Activated T-cell treated with anti-CD3 and anti-CD28 coated beads, Interleukin-2, amount 50 U/mL, for 4 hours (primary cell): ENCODE data around the gene IPCEF1. TPM values are rescaled to one million over a fixed set of nuclear protein-coding genes. Genes with fewer than 3 reads are reported as not detected.

Experiments used
- ATAC-seq, 2 donors: fragments of 200-7000 bp; cut with Tn5 transposase; one replicate each; pipeline ENCODE4 v1.10.0; 2021
- DNase-seq: peaks from one replicate; pipeline ENCODE4 v3.0.0-alpha.2; 2020
- H3K27me3 Mint-ChIP-seq: one replicate; pipeline ENCODE4 v1.8.0; 2021; ENCODE audit warnings: low read depth, mixed read lengths
- H3K36me3 Mint-ChIP-seq: one replicate; pipeline ENCODE4 v1.8.0; 2022; ENCODE audit warnings: mixed read lengths; ENCODE audit not compliant: insufficient read depth
- H3K4me1 Mint-ChIP-seq: one replicate; pipeline ENCODE4 v1.8.0; 2021; ENCODE audit warnings: low read depth, mixed read lengths
- H3K4me3 Mint-ChIP-seq: one replicate; pipeline ENCODE4 v1.8.0; 2021; ENCODE audit warnings: mild to moderate bottlenecking, moderate library complexity, mixed read lengths
- H3K9me3 Mint-ChIP-seq: one replicate; pipeline ENCODE4 v1.8.0; 2021; ENCODE audit warnings: mixed read lengths
- total RNA-seq, 3 donors: library from RNA; stranded (reverse); gene quantifications; one replicate each; pipeline ENCODE4 v1.2.1, GENCODE V29; 2021

IPCEF1 gene
- total RNA-seq, 3 donors from 2014 or later: 7.5 to 13.5 (median 9.7) TPM

DNA sequence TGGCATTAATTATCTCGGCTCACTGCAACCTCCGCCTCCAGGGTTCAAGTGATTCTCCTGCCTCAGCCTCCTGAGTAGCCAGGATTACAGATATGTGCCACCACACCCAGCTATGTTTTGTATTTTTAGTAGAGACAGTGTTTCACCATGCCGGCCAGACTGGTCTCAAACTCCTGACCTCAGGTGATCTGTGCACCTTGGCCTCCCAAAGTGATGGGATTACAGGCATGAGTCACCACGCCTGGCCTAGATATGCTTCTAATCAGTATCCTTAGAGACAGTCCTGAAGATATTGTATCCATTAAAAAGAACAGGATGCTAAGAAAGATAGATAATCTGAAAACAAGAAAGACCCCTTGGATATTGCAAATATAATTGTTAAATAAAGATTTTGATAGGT, 3.1 kb upstream of the IPCEF1 start:
- peaks cover 12% of the 10 kb centered on the region for H3K27me3 Mint-ChIP-seq
- no peaks in the 10 kb centered on the region for H3K36me3 Mint-ChIP-seq
- peaks cover 23% of the 10 kb centered on the region for H3K4me1 Mint-ChIP-seq
- no peak overlapping the region for H3K4me3 Mint-ChIP-seq
- H3K9me3 Mint-ChIP-seq: peaks cover 2% of the 10 kb centered on the region
- ATAC-seq (no peak), DNase-seq (no peak)

DNA sequence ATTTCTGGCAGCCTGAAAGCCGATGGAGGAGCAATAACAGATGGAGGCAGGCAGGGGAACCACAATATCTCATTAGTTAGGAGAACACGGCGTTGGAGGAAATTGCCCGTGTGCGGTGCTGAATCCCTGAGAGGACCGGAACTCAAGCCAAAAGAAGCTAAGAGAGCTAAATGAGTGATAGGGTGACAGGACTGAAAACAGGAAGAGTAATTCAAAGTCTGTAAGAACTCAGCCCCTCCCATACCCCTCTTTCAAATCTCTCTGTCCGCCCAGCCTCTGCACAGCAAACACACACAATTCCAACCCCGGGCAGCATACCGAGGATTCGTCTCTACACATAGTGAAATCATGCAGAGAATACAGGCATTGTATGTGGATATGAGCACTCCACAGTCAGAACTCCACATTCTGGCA, 2.6 kb upstream of the IPCEF1 start:
- Mint-ChIP-seq H3K4me1 (peaks cover 27% of the 10 kb centered on the region), H3K36me3 (no peaks in the 10 kb centered on the region), H3K4me3 (peak overlapping the region; percentile 47), H3K9me3 (peaks cover 7% of the 10 kb centered on the region), H3K27me3 (peaks cover 12% of the 10 kb centered on the region)
- ATAC-seq (peak in 1 of 2 donors; percentile 22), DNase-seq (no peak)

DNA sequence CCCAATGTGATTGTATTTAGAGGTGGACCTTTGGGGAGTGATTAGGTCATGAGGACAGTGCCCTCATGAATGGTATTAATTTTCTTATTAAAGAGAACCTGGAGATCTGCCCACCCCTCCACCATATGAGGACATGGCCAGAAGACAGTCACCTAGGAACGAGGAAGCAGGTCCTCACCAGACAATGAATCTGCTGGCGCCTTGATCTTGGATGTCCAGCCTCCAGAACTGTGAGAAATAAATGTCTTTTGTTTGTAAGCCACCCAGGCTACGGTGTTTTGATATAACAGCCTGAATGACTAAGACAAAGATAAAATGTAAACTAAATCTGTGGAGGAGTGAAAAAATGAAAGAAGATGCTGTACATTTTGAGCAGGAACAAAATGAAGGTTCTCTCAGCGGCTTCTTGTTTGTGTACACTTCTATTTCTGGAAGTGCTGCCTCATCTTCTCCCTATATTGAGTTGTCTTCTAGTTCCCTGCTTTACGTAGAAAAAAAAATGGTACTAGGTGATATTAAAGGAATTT, 1.5 kb upstream of the IPCEF1 start:
- Mint-ChIP-seq H3K4me1 (peaks cover 29% of the 10 kb centered on the region), H3K27me3 (peaks cover 12% of the 10 kb centered on the region), H3K9me3 (peaks cover 8% of the 10 kb centered on the region), H3K36me3 (no peaks in the 10 kb centered on the region), H3K4me3 (no peak overlapping the region)
- ATAC-seq (no peak), DNase-seq (no peak)

DNA sequence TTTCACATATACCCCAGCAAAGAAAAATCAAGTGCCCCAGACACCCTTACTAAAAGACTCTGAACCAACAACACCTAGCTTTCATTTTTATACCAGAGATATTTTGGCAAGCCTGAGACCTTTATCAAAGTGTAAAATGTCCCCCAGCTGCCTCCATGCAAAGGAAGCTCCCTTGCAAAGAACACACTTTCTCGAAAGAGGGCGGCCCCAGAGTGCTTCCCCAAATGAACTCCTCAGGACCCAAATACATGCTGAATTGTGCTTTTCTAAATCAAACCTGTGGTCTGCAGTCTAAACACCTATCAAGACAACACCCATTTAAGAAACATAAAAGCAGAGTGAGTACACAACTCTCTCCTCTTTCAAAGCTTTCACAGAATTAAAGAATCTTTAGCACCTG, 490 bp downstream of the IPCEF1 start:
- no peak overlapping the region for H3K4me3 Mint-ChIP-seq
- peaks cover 36% of the 10 kb centered on the region for H3K4me1 Mint-ChIP-seq

DNA sequence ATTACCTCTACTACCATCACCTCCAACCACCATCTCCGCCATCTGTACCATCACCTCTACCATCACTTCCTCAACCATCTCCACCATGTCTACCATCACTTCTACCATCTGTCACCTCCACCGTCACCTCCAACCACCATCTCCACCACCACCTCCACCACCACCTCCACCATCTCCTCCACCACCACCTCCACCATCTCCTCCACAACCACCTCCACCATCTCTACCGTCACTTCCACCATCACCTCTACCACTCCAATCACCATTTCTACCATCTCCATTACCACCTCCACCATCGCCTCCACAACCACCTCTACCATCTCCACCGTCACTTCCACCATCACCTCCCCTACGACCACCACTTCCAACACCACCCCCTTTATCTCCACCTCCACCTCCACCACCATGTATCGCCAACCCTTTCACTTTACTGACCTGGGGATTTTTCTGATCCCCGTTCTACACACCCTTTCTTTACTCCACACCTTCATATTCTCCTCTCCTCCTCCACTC, 2.3 kb downstream of the IPCEF1 start:
- H3K27me3 Mint-ChIP-seq: peaks cover 12% of the 10 kb centered on the region
- H3K4me3 Mint-ChIP-seq: no peak overlapping the region
- H3K4me1 Mint-ChIP-seq: peaks cover 26% of the 10 kb centered on the region
- peaks cover 8% of the 10 kb centered on the region for H3K9me3 Mint-ChIP-seq
- ATAC-seq (no peak), DNase-seq (no peak)
- no peaks in the 10 kb centered on the region for H3K36me3 Mint-ChIP-seq

More for the DNA sequence above, 490 bp downstream of the IPCEF1 start:
- DNase-seq: no peak
- Mint-ChIP-seq H3K9me3 (peaks cover 8% of the 10 kb centered on the region), H3K27me3 (peaks cover 12% of the 10 kb centered on the region), H3K36me3 (no peaks in the 10 kb centered on the region)
- ATAC-seq: no peak

DNA sequence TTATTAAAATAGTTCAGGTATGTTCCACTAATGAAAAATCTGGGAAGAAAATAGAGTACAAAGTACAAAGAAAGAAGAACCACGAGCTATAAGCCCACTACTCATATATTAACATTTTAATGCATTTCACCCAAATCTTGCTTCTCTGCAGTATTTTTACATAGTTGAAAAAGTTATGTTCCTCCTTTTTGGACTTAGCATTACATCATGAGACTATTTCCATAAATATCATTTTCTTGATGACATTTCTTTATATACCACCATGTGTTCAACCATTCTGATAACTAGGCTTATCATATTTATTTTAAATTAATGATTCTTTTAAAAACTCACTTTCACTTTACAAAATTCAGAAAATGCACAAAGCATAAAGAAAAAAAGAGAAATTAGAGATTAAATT, 3.0 kb downstream of the IPCEF1 start:
- Mint-ChIP-seq H3K4me1 (peaks cover 21% of the 10 kb centered on the region), H3K27me3 (peaks cover 8% of the 10 kb centered on the region), H3K36me3 (no peaks in the 10 kb centered on the region), H3K4me3 (no peak overlapping the region), H3K9me3 (peaks cover 8% of the 10 kb centered on the region)
- ATAC-seq: no peak
- DNase-seq: no peak

DNA sequence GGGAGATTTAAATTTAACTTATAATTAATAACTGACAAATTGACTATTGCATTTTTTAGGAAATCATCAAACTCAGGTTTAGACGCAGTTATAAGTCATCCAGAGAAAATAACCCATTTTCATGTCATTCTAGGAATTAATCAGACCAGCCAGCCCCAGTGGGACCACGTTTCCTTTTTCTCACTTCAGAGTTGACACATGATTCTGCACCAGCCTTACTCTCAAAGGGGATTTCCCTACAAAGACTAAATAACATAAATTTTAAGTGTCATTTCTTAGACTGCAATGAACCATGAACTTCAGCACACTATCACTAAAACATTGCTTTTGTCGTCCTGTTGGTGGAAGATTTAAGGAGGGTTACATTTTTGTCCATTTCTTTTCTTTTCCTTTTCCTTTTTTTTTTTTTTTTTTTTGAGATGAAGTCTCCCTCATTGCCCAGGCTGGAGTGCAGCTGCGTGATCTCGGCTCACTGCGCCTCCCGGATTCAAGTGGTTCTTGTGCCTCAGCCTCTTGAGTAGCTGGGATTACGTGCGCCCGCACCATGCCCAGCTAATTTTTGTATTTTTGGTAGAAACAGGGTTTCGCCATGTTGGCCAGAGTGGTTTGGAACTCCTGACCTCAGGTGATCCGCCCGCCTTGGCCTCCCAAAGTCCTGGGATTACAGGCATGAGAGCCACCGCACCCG, 3.6 kb downstream of the IPCEF1 start:
- peaks cover 8% of the 10 kb centered on the region for H3K27me3 Mint-ChIP-seq
- no peak for DNase-seq
- H3K9me3 Mint-ChIP-seq: peaks cover 8% of the 10 kb centered on the region
- H3K36me3 Mint-ChIP-seq: no peaks in the 10 kb centered on the region
- peak; percentile 83 to 84 for ATAC-seq
- peaks cover 21% of the 10 kb centered on the region for H3K4me1 Mint-ChIP-seq
- H3K4me3 Mint-ChIP-seq: no peak overlapping the region

DNA sequence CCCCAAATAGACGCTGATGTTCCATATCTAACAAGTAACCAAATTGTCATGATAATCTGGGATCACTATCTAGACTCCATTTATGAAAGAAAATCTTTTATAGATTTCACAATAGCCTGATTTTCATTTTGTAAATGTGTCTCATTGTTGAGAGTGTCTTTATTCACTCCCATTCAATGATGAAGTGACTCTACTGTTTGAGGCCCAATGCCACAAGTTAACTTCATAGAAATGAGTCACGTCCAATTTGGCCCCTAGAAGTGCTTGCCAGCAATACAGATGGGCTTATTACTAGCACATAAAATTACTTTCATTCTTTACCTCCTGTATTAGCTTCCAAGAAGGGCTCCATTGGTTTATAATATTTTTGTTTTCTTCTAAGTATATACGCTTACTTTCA, 6.3 kb downstream of the IPCEF1 start:
- ATAC-seq (no peak), DNase-seq (no peak)
- Mint-ChIP-seq H3K9me3 (peaks cover 16% of the 10 kb centered on the region), H3K4me3 (no peak overlapping the region), H3K27me3 (no peaks in the 10 kb centered on the region), H3K36me3 (no peaks in the 10 kb centered on the region), H3K4me1 (peaks cover 17% of the 10 kb centered on the region)

DNA sequence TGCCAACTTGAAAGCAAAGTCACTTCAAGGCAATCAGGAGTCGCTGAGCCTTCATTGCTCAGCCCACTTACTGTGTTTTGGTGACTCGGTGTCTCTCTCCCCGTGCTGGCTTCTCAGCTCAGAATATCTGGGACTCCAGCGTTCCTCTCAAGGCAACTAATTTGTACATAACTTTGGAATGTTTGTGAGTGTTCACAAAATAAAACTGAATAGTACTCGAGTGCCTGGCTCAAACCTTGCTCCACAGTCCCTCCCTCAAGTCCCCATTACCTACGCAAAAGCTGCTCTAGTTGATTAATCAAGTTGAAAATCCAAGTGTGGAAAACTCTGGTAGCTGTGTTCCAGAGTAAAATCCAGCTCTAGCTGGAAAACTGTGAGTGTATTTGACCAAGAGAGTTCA, 8.6 kb downstream of the IPCEF1 start:
- H3K27me3 Mint-ChIP-seq: peaks cover 2% of the 10 kb centered on the region
- H3K36me3 Mint-ChIP-seq: no peaks in the 10 kb centered on the region
- no peak overlapping the region for H3K4me3 Mint-ChIP-seq
- DNase-seq: no peak
- peaks cover 5% of the 10 kb centered on the region for H3K4me1 Mint-ChIP-seq
- no peak for ATAC-seq
- H3K9me3 Mint-ChIP-seq: peaks cover 7% of the 10 kb centered on the region

DNA sequence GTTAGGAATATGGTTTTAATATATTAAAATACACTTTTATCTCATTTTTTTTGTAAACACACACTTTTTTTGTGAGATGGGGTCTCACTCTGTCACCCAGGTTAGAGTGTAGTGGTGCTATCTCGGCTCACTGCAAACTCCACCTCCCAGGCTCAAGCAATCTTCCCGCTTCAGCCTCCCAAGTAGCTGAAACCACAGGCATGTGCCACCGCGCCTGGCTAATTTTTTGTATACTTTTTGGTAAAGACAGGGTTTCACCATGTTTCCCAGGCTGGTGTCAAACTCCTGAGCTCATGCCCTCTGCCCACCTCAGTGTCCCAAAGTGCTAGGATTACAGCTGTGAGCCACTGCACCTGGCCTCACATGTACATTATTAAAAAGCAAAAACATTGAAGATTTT, 10.8 kb downstream of the IPCEF1 start:
- Mint-ChIP-seq H3K4me3 (no peak overlapping the region), H3K27me3 (peaks cover 2% of the 10 kb centered on the region), H3K9me3 (peaks cover 7% of the 10 kb centered on the region), H3K4me1 (no peaks in the 10 kb centered on the region), H3K36me3 (no peaks in the 10 kb centered on the region)
- ATAC-seq: no peak
- DNase-seq: no peak

DNA sequence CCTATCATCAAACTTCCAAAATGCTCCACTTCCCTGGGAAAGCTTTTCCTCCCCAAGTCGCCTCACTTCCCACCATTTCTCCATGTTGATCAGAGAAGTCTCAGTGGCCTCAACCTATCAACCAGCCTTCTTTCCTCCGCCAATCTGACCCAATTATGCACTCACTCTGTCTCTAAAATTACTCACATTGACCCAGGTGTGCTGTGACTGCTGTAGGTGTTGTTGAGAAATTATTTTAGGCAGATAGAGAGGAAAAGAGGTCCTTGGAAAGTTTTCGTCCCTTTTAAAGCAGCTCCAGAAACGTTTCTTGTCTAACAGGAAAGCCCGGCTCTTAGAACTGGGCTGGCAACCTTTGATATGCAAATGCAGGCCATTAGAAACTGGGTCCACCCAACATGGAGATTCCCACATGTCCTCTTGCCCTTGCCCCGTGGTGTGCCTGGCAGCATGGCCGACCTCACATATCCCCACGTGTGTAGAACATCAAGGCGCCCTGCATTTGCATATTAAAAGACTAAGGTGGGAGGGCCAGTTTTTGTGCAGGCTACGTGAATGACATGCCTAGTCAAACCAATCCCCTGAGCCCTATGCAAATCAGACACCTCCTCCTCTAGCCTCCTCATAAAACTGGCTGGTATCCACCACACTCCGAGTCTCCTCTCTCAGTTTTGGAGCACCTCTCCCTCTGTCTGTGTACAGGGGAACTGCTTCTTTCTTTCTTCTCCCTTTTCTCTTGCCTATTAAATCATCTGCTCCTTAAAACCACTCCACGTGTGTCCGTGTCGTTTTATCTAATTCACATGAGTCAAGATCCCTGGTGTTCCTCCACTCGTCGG, 12.9 kb downstream of the IPCEF1 start:
- Mint-ChIP-seq H3K9me3 (peaks cover 7% of the 10 kb centered on the region), H3K36me3 (no peaks in the 10 kb centered on the region), H3K4me3 (no peak overlapping the region), H3K27me3 (peaks cover 2% of the 10 kb centered on the region), H3K4me1 (no peaks in the 10 kb centered on the region)
- peak in 1 of 2 donors; percentile 61 for ATAC-seq
- no peak for DNase-seq

DNA sequence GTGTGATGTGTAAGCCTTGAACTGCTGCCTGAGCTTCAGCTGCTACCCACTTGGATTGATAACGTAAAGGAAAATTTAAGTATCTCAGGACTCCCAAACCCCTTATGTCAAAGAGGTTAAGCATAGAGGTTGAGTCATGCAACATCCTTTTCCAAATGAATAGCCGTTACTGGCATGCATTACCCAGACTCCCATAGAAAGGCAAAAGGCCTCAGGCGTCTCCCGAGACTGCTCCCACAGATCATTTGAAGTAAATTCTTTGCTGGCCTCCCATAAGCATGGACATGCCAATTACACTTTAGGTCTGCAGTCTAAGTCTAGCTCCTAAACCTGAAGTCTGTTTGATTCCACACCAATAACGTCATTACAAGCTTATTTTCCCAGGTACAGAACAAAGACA, 14.7 kb downstream of the IPCEF1 start:
- Mint-ChIP-seq H3K9me3 (peaks cover 6% of the 10 kb centered on the region), H3K27me3 (peaks cover 2% of the 10 kb centered on the region), H3K4me1 (no peaks in the 10 kb centered on the region), H3K36me3 (no peaks in the 10 kb centered on the region), H3K4me3 (no peak overlapping the region)
- ATAC-seq (no peak), DNase-seq (no peak)

DNA sequence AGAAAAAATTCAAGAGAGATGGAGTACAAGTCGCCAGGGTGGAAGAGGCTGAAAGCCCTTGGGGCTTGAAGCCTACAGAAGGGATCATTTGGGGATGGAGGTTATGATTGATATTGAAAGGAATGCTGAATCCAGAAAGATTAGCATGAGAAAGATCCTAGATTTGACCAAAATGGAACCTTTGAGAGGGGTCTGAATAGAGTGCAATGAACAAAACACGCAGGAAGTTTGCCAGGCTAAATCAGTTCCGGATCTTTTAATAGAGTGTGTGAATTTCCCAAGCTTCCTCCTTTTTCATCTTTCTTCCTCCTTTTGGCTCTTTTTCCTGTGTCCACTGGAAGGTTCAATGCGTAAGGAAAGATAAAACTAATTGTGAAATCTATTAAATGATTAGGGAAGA, 15.3 kb downstream of the IPCEF1 start:
- Mint-ChIP-seq H3K9me3 (peaks cover under 1% of the 10 kb centered on the region), H3K36me3 (no peaks in the 10 kb centered on the region)
- ATAC-seq: no peak

DNA sequence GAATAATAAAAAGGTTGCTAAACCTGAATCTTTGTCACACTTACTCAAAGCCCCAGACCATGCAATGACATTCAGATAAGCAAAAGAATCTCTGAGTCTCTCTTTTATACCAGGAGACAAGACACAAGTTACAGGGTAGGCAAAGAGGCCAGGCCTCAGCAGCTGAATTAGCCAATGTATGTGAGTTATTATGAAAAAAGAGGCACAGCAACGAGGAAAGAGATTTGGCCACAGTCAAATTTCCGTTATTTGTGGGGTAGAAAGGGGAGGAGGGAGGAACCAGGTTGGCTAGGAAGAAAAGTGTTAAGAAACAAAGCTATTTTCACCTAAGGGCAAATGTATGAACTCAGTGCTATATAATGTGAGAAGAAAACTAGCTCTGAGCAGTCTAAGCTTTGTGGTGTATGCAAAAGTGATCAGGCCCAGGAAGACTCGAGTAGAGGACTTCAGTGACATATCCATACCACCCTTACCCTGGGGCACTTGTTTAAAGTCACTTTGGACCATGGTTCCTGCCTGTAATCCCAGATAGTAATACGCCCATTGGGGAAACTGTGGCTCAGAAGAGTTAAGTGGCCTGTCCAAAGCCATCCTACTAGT, 19.1 kb downstream of the IPCEF1 start:
- no peak for DNase-seq
- Mint-ChIP-seq H3K9me3 (no peaks in the 10 kb centered on the region), H3K4me1 (no peaks in the 10 kb centered on the region), H3K36me3 (no peaks in the 10 kb centered on the region), H3K4me3 (no peak overlapping the region), H3K27me3 (no peaks in the 10 kb centered on the region)
- no peak for ATAC-seq

More for the DNA sequence above, 15.3 kb downstream of the IPCEF1 start:
- no peak overlapping the region for H3K4me3 Mint-ChIP-seq
- H3K4me1 Mint-ChIP-seq: no peaks in the 10 kb centered on the region
- no peak for DNase-seq
- H3K27me3 Mint-ChIP-seq: peaks cover 2% of the 10 kb centered on the region
